ENCODE measurements around the gene SPATA33. TPM values are rescaled to one million over a fixed set of nuclear protein-coding genes. Genes with fewer than 3 reads are reported as not detected.

The SPATA33 gene
- total and polyA plus RNA-seq, 2 experiments from 2014 or later = 2.7 to 7.5 TPM

GRCh38 chr16:89613231-89613953 lies 44.2 kb upstream of the SPATA33 start, which contains the start of gene DPEP1:
Gene DPEP1 (plus strand): TSS chr16:89613642. CDS start chr16:89630411, 16,769 bp downstream.
- Histone ChIP-seq H3K9me3 (ENCODE audit: low read depth) (no peaks in the 10 kb centered on the region), H3K79me2 (ENCODE audit: insufficient read depth) (no peaks in the 10 kb centered on the region), H3K9ac (no peak within 1 kb of the TSS), H3K27me3 (replicated peaks; ENCODE audit: insufficient read depth) (0 out of 2 replicates have a peak, but pooled peaks cover 2% of the 10 kb centered on the region), H4K20me1 (ENCODE audit: insufficient read depth) (no peaks in the 10 kb centered on the region), H3K9me2 (ENCODE audit: insufficient read depth) (no peaks in the 10 kb centered on the region), H3K4me1 (ENCODE audit: insufficient read depth) (no peaks in the 10 kb centered on the region), H3K36me3 (ENCODE audit: low read depth) (no peaks in the 10 kb centered on the region), H3K4me2 (ENCODE audit: unreplicated experiment) (no peak within 1 kb of the TSS), H3K4me3 (no peak within 1 kb of the TSS), H3F3A (ENCODE audit: insufficient read depth) (no peaks in the 10 kb centered on the region; the same call in 1 of the 2 replicates), H3K27ac (no peak within 1 kb of the TSS), H2AFZ (no peak within 1 kb of the TSS)
- DNase-seq = no peak
- in situ Hi-C loops (cut with MboI) = no loop called here
- WGBS, 2 experiments (ENCODE audit: low coverage in 1 of 2, low lambda C conversion rate in 2 of 2, missing lambda C conversion rate in 2 of 2) = 81 to 84% methylated on average over 6 to 19 of the region's 19 CpGs
- TF ChIP-seq EZH2 (IDR thresholded peaks at IDR 0.05; ENCODE audit: insufficient read depth, poor library complexity, severe bottlenecking) = no peak
- no peak for TF ChIP-seq EZH2phosphoT487 (IDR thresholded peaks at IDR 0.05; ENCODE audit: insufficient read depth, low read depth)

GRCh38 chr16:89613954-89614459 lies 43.6 kb upstream of the SPATA33 start:
- Histone ChIP-seq H3F3A (ENCODE audit: insufficient read depth) (no peaks in the 10 kb centered on the region; the same call in 1 of the 2 replicates), H3K27me3 (replicated peaks; ENCODE audit: insufficient read depth) (0 out of 2 replicates have a peak, but pooled peaks cover 3% of the 10 kb centered on the region), H3K9me2 (ENCODE audit: insufficient read depth) (no peaks in the 10 kb centered on the region), H3K4me3 (no peak overlapping the region), H3K4me2 (ENCODE audit: unreplicated experiment) (no peak overlapping the region), H3K4me1 (ENCODE audit: insufficient read depth) (no peaks in the 10 kb centered on the region), H3K36me3 (ENCODE audit: low read depth) (no peaks in the 10 kb centered on the region), H3K27ac (no peak overlapping the region), H3K9me3 (ENCODE audit: low read depth) (no peaks in the 10 kb centered on the region), H2AFZ (no peak overlapping the region), H4K20me1 (ENCODE audit: insufficient read depth) (no peaks in the 10 kb centered on the region), H3K9ac (no peak overlapping the region), H3K79me2 (ENCODE audit: insufficient read depth) (no peaks in the 10 kb centered on the region)
- TF ChIP-seq EZH2 (IDR thresholded peaks at IDR 0.05; ENCODE audit: insufficient read depth, poor library complexity, severe bottlenecking) (no peak), EZH2phosphoT487 (IDR thresholded peaks at IDR 0.05; ENCODE audit: insufficient read depth, low read depth) (no peak)
- in situ Hi-C loops (cut with MboI) = no loop called here
- WGBS, 2 experiments (ENCODE audit: low coverage in 1 of 2, low lambda C conversion rate in 2 of 2, missing lambda C conversion rate in 2 of 2) = 88 to 89% methylated on average over 16 to 22 of the region's 22 CpGs
- DNase-seq = no peak

GRCh38 chr16:89615176-89615575 lies 42.5 kb upstream of the SPATA33 start:
- Histone ChIP-seq H2AFZ (no peak overlapping the region), H4K20me1 (ENCODE audit: insufficient read depth) (no peaks in the 10 kb centered on the region), H3K4me3 (no peak overlapping the region), H3K9me2 (ENCODE audit: insufficient read depth) (no peaks in the 10 kb centered on the region), H3K27me3 (replicated peaks; ENCODE audit: insufficient read depth) (peaks cover 3% of the 10 kb centered on the region; the same call in 1 of the 2 replicates), H3K79me2 (ENCODE audit: insufficient read depth) (no peaks in the 10 kb centered on the region), H3K9ac (no peak overlapping the region), H3K27ac (no peak overlapping the region), H3K4me1 (ENCODE audit: insufficient read depth) (no peaks in the 10 kb centered on the region), H3K36me3 (ENCODE audit: low read depth) (no peaks in the 10 kb centered on the region), H3F3A (ENCODE audit: insufficient read depth) (no peaks in the 10 kb centered on the region; the same call in 1 of the 2 replicates), H3K4me2 (ENCODE audit: unreplicated experiment) (no peak overlapping the region), H3K9me3 (ENCODE audit: low read depth) (no peaks in the 10 kb centered on the region)
- no peak for DNase-seq
- no peak for TF ChIP-seq EZH2 (IDR thresholded peaks at IDR 0.05; ENCODE audit: insufficient read depth, poor library complexity, severe bottlenecking)
- TF ChIP-seq EZH2phosphoT487 (IDR thresholded peaks at IDR 0.05; ENCODE audit: insufficient read depth, low read depth) = no peak
- WGBS, 2 experiments (ENCODE audit: low coverage in 1 of 2, low lambda C conversion rate in 2 of 2, missing lambda C conversion rate in 2 of 2) = 73 to 76% methylated on average over 12 to 13 of the region's 13 CpGs
- in situ Hi-C loops (cut with MboI) = no loop called here

DNA sequence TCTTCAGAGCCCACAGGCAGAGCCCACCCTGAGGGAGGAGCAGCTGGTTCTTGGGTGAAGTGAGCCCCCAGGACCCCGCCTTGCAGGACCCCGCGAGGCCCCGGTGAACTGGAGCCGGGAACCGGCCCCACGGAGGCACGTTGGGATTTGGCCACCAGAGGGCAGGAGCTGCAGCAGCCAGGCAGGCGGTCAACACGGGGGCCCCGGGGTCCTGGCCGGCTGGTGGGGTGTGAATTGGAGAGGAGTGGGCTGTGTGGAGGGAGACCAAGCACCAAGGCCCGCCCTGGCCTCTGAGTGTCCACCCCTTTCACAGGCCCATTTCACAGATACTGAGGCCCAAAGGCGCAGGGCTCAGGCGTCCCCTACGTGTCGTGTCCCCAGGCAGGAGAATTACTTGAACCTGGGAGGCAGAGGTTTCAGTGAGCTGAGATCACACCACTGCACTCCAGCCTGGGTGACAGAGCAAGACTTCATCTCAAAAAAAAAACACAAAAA lies 42.0 kb upstream of the SPATA33 start:
- Histone ChIP-seq H2AFZ (no peak overlapping the region), H3K4me2 (ENCODE audit: unreplicated experiment) (no peak overlapping the region), H3K4me1 (ENCODE audit: insufficient read depth) (no peaks in the 10 kb centered on the region), H3K79me2 (ENCODE audit: insufficient read depth) (no peaks in the 10 kb centered on the region), H3F3A (ENCODE audit: insufficient read depth) (no peaks in the 10 kb centered on the region; the same call in 1 of the 2 replicates), H3K9me3 (ENCODE audit: low read depth) (no peaks in the 10 kb centered on the region), H4K20me1 (ENCODE audit: insufficient read depth) (no peaks in the 10 kb centered on the region), H3K27me3 (replicated peaks; ENCODE audit: insufficient read depth) (peaks cover 3% of the 10 kb centered on the region; the same call in 1 of the 2 replicates), H3K36me3 (ENCODE audit: low read depth) (no peaks in the 10 kb centered on the region), H3K27ac (no peak overlapping the region), H3K9me2 (ENCODE audit: insufficient read depth) (no peaks in the 10 kb centered on the region), H3K9ac (no peak overlapping the region), H3K4me3 (no peak overlapping the region)
- TF ChIP-seq EZH2 (IDR thresholded peaks at IDR 0.05; ENCODE audit: insufficient read depth, poor library complexity, severe bottlenecking) (no peak), EZH2phosphoT487 (IDR thresholded peaks at IDR 0.05; ENCODE audit: insufficient read depth, low read depth) (no peak)
- DNase-seq = peak; percentile 44
- in situ Hi-C loops (cut with MboI) = no loop called here
- WGBS, 2 experiments (ENCODE audit: low coverage in 1 of 2, low lambda C conversion rate in 2 of 2, missing lambda C conversion rate in 2 of 2) = 20 to 35% methylated on average over 9 to 17 of the region's 17 CpGs

All from GM23248 (cell line).